ENCODE measurements around the gene GLT1D1.
"Not testable (repeated sequence)": the region's sequence is repeated elsewhere in the genome, so short reads cannot be mapped to it uniquely, and the experiment has no call there.

The GLT1D1 gene

GRCh38 chr12:128820723-128821432 lies 32.4 kb upstream of the GLT1D1 start:
- DNase-seq (ENCODE audit: low spot score), result no peak

- DNase-seq (ENCODE audit: low spot score), result peak; percentile 3
Observed at GRCh38 chr12:128823216-128823915, 29.9 kb upstream of the GLT1D1 start.

GRCh38 chr12:128823916-128824839 lies 29.1 kb upstream of the GLT1D1 start, which contains the start of gene SLC15A4:
TSS of gene SLC15A4 (minus strand) at chr12:128823958. CDS start at chr12:128823943, 15 bp downstream.
- peak; percentile 98 for DNase-seq (ENCODE audit: low spot score)

GRCh38 chr12:128825835-128826234 lies 27.4 kb upstream of the GLT1D1 start:
- DNase-seq (ENCODE audit: low spot score), result no peak

GRCh38 chr12:128827724-128828123 lies 25.6 kb upstream of the GLT1D1 start:
- DNase-seq (ENCODE audit: low spot score), result no peak

GRCh38 chr12:128829861-128830504 lies 23.3 kb upstream of the GLT1D1 start:
- no peak for DNase-seq (ENCODE audit: low spot score)

- DNase-seq (ENCODE audit: low spot score), result no peak
Observed at GRCh38 chr12:128830505-128830893, 22.8 kb upstream of the GLT1D1 start.

GRCh38 chr12:128833418-128833817 lies 19.9 kb upstream of the GLT1D1 start:
- no peak for DNase-seq (ENCODE audit: low spot score)

GRCh38 chr12:128839885-128840284 lies 13.4 kb upstream of the GLT1D1 start:
- not testable (repeated sequence) for DNase-seq (ENCODE audit: low spot score)

GRCh38 chr12:128840862-128841468 lies 12.3 kb upstream of the GLT1D1 start:
- DNase-seq (ENCODE audit: low spot score), result no peak

GRCh38 chr12:128842579-128842978 lies 10.7 kb upstream of the GLT1D1 start:
- no peak for DNase-seq (ENCODE audit: low spot score)

GRCh38 chr12:128843538-128843937 lies 9.7 kb upstream of the GLT1D1 start:
- DNase-seq (ENCODE audit: low spot score), result no peak

- no peak for DNase-seq (ENCODE audit: low spot score)
Observed at GRCh38 chr12:128844031-128844635, 9.1 kb upstream of the GLT1D1 start.

GRCh38 chr12:128846671-128847070 lies 6.6 kb upstream of the GLT1D1 start:
- not testable (repeated sequence) for DNase-seq (ENCODE audit: low spot score)

GRCh38 chr12:128848371-128848770 lies 4.9 kb upstream of the GLT1D1 start:
- no peak for DNase-seq (ENCODE audit: low spot score)

GRCh38 chr12:128849806-128850205 lies 3.5 kb upstream of the GLT1D1 start:
- not testable (repeated sequence) for DNase-seq (ENCODE audit: low spot score)

- DNase-seq (ENCODE audit: low spot score), result no peak
Observed at GRCh38 chr12:128850400-128850799, 2.9 kb upstream of the GLT1D1 start.

- DNase-seq (ENCODE audit: low spot score), result not testable (repeated sequence)
Observed at GRCh38 chr12:128851429-128851828, 1.8 kb upstream of the GLT1D1 start.

GRCh38 chr12:128852026-128852698 lies 1.1 kb upstream of the GLT1D1 start:
- no peak for DNase-seq (ENCODE audit: low spot score)

GRCh38 chr12:128853600-128854197 lies 421 bp downstream of the GLT1D1 start:
- no peak for DNase-seq (ENCODE audit: low spot score)
